ENCODE measurements around the gene FAM120A.

DNA sequence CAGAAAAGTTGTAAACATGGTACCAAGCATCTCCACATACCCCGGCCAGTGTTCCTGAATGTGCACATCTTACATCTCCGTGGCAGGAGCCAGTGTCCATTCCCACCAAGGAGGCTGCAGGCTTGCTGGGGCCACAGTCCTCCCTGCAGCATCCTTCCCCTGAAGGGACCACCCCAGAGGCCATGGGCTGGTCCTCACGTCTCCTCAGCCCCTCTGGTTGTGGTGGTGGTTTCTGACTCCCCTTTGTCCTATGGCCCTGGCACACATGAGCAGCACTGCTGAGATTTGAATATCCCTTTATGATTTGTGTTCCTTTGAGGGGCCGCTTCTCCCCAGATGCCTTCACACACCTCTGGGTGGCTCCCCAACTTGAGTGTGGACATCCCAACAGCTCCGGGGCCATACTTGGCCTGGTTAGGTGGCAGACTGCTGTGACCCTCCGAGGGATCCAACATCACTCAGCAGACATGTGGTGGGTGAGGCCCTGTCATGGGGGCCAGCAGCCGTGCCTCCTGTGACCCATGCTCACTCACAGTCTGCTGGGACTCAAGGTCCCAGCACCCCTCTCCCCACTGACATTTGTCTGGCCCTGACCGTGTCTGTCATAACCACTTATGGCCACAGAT is 139.2 kb downstream of the FAM120A start:
- no peak for TF ChIP-seq POLR2AphosphoS5 (IDR thresholded peaks at IDR 0.05; ENCODE audit: low read depth, low read length)
- TF ChIP-seq TAF1 (IDR thresholded peaks at IDR 0.05; ENCODE audit: borderline replicate concordance, insufficient read depth, low read length) = no peak
- TF ChIP-seq FOXP2 (optimal IDR thresholded peaks at IDR 0.05; ENCODE audit: borderline replicate concordance, extremely low read depth, extremely low read length, insufficient read depth) = no peak

All from PFSK-1 (cell line).